SIG-M5 (cell line): ENCODE data around the gene APBB2.
"Not testable (repeated sequence)": the region's sequence is repeated elsewhere in the genome, so short reads cannot be mapped to it uniquely, and the experiment has no call there.

Source experiments
- DNase-seq: peaks from one replicate; lab custom pipeline; 2025; lab: John Stamatoyannopoulos, UW

APBB2 gene

GRCh38 chr4:40822420-40823166 lies 391.7 kb downstream of the APBB2 start:
- no peak for DNase-seq

- no peak for DNase-seq
Measured at GRCh38 chr4:40820101-40820500, 394.2 kb downstream of the APBB2 start.

GRCh38 chr4:40817157-40817556 lies 397.2 kb downstream of the APBB2 start:
- not testable (repeated sequence) for DNase-seq

DNA sequence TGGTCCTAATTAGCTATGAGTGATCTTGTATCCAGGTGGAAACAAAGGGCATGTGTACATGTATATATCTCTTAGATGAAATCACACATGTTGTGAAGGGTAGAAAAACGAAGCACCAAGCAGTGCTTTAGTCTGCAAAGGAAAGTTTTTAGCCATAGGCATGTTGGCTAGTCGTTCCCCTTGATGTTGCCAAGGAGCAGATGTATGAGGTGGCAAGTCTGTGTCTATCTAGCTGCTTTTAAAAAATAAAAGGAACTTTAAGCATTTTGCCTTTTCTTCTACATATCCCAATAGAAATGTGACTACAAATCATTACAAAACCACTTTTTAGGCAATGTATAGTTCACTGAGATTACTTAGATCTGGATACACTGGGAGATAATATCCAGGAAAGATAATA lies 401.5 kb downstream of the APBB2 start:
- no peak for DNase-seq

GRCh38 chr4:40812386-40812785 lies 402.0 kb downstream of the APBB2 start:
- DNase-seq = no peak

- DNase-seq = peak; percentile 16
Measured at GRCh38 chr4:40811956-40812355, 402.4 kb downstream of the APBB2 start.

GRCh38 chr4:40808926-40809457 lies 405.4 kb downstream of the APBB2 start:
- DNase-seq = no peak

DNA sequence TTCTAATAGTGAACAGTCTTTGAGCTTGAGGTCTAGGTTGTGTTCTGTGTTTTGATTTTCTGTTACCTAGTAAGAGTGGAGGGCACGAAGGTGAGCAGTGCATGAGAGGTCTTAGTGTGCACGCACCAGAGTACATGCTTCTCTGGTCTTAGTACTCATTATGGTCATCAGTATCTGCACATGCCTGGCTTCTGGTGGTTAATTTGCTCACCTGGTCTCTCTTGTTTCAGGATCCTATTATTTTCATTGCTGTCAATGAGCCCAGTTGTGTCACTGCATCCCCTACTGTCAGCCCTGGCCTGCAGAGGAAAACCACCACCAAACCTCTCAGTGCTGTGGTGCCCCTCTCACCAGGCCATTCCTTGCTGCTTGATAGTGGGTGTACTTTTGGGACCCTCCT lies 409.7 kb downstream of the APBB2 start:
- no peak for DNase-seq

GRCh38 chr4:40800064-40800463 lies 414.3 kb downstream of the APBB2 start:
- DNase-seq = no peak

DNA sequence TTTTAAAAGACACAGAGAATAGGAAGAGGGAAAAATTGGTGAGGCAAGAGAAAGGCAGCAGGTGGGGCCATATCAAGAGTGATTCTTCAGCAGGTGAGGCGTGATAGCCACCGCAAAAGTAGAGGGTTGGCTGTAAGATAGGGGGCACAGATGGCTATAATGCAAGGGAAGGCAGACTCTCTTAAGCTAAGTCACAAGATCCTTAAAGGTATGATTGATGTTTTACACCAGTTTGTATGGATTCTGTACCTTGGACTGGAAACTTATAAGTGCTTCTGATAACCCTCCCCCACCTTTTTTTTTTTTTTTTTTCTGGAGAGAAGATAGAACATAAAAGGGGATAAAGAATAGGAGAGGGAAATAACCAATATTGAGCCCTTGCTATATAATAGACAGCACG lies 424.6 kb downstream of the APBB2 start:
- no peak for DNase-seq

GRCh38 chr4:40789031-40789430 lies 425.3 kb downstream of the APBB2 start:
- no peak for DNase-seq

GRCh38 chr4:40788331-40788730 lies 426.0 kb downstream of the APBB2 start:
- no peak for DNase-seq

- DNase-seq = no peak
Measured at GRCh38 chr4:40785727-40786126, 428.6 kb downstream of the APBB2 start.

DNA sequence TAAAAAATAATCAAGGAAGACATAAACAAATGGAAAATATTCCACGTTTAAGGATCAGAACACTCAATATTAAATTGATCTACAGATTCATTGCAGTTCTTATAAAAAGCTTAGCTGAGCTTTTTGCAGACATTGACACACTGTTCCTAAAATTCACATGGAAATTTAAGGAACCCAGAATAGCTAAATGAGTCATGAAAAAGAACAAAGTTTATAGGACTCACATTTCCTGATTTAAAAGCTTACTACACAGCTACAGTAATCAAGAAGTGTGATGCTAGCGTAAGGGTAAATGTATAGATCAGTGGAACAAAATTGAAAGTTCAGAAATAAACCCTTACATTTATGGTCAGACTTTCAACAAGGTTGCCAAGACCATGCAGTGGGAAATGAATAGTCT lies 431.5 kb downstream of the APBB2 start:
- DNase-seq = no peak

- no peak for DNase-seq
Measured at GRCh38 chr4:40778090-40778489, 436.3 kb downstream of the APBB2 start.

GRCh38 chr4:40769266-40769665 lies 445.1 kb downstream of the APBB2 start:
- no peak for DNase-seq

GRCh38 chr4:40763228-40763716 lies 451.1 kb downstream of the APBB2 start:
- DNase-seq = no peak
